HEK293 (cell line): Measurements from ENCODE around the gene RGS6.

Experiments
- CTCF ChIA-PET: fragments of 350-600 bp; formaldehyde crosslinking; extraction: SDS; loops from one replicate; lab custom pipeline; 2021; ENCODE audit warnings: antibody characterized with exemption; lab: Yijun Ruan, JAX
- POLR2A ChIA-PET: fragments of 300-600 bp; formaldehyde crosslinking; extraction: SDS; loops from one replicate; lab custom pipeline; 2020; ENCODE audit warnings: antibody characterized with exemption, inconsistent platforms; lab: Yijun Ruan, JAX
- H3K27ac ChIP-seq: fragments of 200-500 bp; sonication (Bioruptor generic); 2 replicates; pipeline ENCODE4 v1.5.1; 2014; ENCODE audit warnings: low read depth, low read length, control low read depth, inconsistent platforms; ENCODE audit errors: extremely low read depth
- H3K36me3 ChIP-seq, 2 experiments: fragments of 200-500 bp in 1 of 2; sonication (Bioruptor generic) in 1 of 2; 1 replicate in 1 of 2; 2 replicates in 1 of 2; pipeline ENCODE4 v1.5.1; 2014 to 2017; ENCODE audit warnings: inconsistent platforms in 2 of 2, low read length in 2 of 2; ENCODE audit not compliant: control insufficient read depth in 2 of 2, insufficient read depth in 1 of 2
- H3K4me1 ChIP-seq: fragments of 200-500 bp; sonication (Bioruptor generic); 2 replicates; pipeline ENCODE4 v1.5.1; 2014; ENCODE audit warnings: mild to moderate bottlenecking, low read length, inconsistent platforms; ENCODE audit not compliant: control insufficient read depth, insufficient read depth
- H3K4me3 ChIP-seq: 2 replicates; pipeline ENCODE4 v1.5.1; 2011; ENCODE audit warnings: low read depth, mild to moderate bottlenecking, control low read depth, low read length, moderate library complexity
- H3K9me3 ChIP-seq: fragments of 200-500 bp; sonication (Bioruptor generic); 2 replicates; pipeline ENCODE4 v1.5.1; 2014; ENCODE audit warnings: low read depth, low read length, inconsistent platforms; ENCODE audit not compliant: control insufficient read depth, insufficient read depth
- CTCF ChIP-seq: fragments of 450-650 bp; formaldehyde crosslinking; IDR thresholded peaks from 2 replicates; pipeline ENCODE4 v1.5.1; 2016; ENCODE audit warnings: missing biosample characterization, missing genetic modification characterization
- ELK4 ChIP-seq: IDR thresholded peaks from 2 replicates; pipeline ENCODE4 v1.6.1; 2011; ENCODE audit warnings: mild to moderate bottlenecking, low read depth, low read length, borderline replicate concordance
- FEZF1 ChIP-seq: fragments of 450-650 bp; formaldehyde crosslinking; IDR thresholded peaks from 2 replicates; pipeline ENCODE4 v1.5.1; 2016; ENCODE audit warnings: missing biosample characterization, missing genetic modification characterization
- HOXA7 ChIP-seq: sonication (generic); formaldehyde crosslinking; IDR thresholded peaks from 2 replicates; pipeline ENCODE4 v1.8.1; 2022; ENCODE audit warnings: missing genetic modification reagents, borderline replicate concordance
- KLF1 ChIP-seq: fragments of 450-650 bp; formaldehyde crosslinking; IDR thresholded peaks from 2 replicates; pipeline ENCODE4 v1.5.1; 2016; ENCODE audit warnings: missing biosample characterization, missing genetic modification characterization
- KLF7 ChIP-seq: fragments of 450-650 bp; formaldehyde crosslinking; IDR thresholded peaks from 2 replicates; pipeline ENCODE4 v1.5.1; 2016; ENCODE audit warnings: missing biosample characterization, missing genetic modification characterization, borderline replicate concordance
- KLF8 ChIP-seq: fragments of 450-650 bp; formaldehyde crosslinking; IDR thresholded peaks from 2 replicates; pipeline ENCODE4 v1.5.1; 2016; ENCODE audit warnings: missing biosample characterization, missing genetic modification characterization
- SALL2 ChIP-seq: fragments of 450-650 bp; formaldehyde crosslinking; IDR thresholded peaks from 2 replicates; pipeline ENCODE4 v1.5.0; 2017; ENCODE audit warnings: missing biosample characterization, mild to moderate bottlenecking, missing genetic modification characterization, borderline replicate concordance
- SETDB1 ChIP-seq: IDR thresholded peaks from one replicate; pipeline ENCODE4 v1.6.1; 2017; ENCODE audit warnings: mild to moderate bottlenecking, low read length, moderate library complexity, mixed read lengths; ENCODE audit not compliant: insufficient read length
- WT1 ChIP-seq: fragments of 450-650 bp; formaldehyde crosslinking; IDR thresholded peaks from 2 replicates; pipeline ENCODE4 v1.5.1; 2016; ENCODE audit warnings: missing biosample characterization, missing genetic modification characterization
- ZBTB17 ChIP-seq: fragments of 450-650 bp; formaldehyde crosslinking; IDR thresholded peaks from 2 replicates; pipeline ENCODE4 v1.5.1; 2016; ENCODE audit warnings: missing biosample characterization, missing genetic modification characterization
- ZFP69B ChIP-seq: fragments of 450-650 bp; formaldehyde crosslinking; IDR thresholded peaks from 2 replicates; pipeline ENCODE4 v1.5.1; 2016; ENCODE audit warnings: missing biosample characterization, missing genetic modification characterization
- ZNF10 ChIP-seq: fragments of 450-650 bp; formaldehyde crosslinking; IDR thresholded peaks from 2 replicates; pipeline ENCODE4 v1.5.1; 2017; ENCODE audit warnings: missing biosample characterization, missing genetic modification characterization
- ZNF148 ChIP-seq: fragments of 450-650 bp; formaldehyde crosslinking; IDR thresholded peaks from 2 replicates; pipeline ENCODE4 v1.5.0; 2017; ENCODE audit warnings: missing biosample characterization, missing genetic modification characterization, borderline replicate concordance
- ZNF239 ChIP-seq: fragments of 450-650 bp; formaldehyde crosslinking; IDR thresholded peaks from 2 replicates; pipeline ENCODE4 v1.5.1; 2016; ENCODE audit warnings: missing biosample characterization, missing genetic modification characterization
- ZNF341 ChIP-seq: fragments of 450-650 bp; formaldehyde crosslinking; IDR thresholded peaks from 2 replicates; pipeline ENCODE4; 2016; ENCODE audit warnings: low read depth, missing biosample characterization, missing genetic modification characterization
- ZNF549 ChIP-seq: fragments of 450-650 bp; IDR thresholded peaks from 2 replicates; pipeline ENCODE4 v1.5.1; 2018; ENCODE audit warnings: missing biosample characterization, missing genetic modification characterization, mild to moderate bottlenecking, inconsistent platforms, moderate library complexity
- ZNF555 ChIP-seq: fragments of 450-650 bp; formaldehyde crosslinking; conservative IDR thresholded peaks from 2 replicates; pipeline ENCODE4 v1.5.1; 2017; ENCODE audit warnings: missing biosample characterization, mild to moderate bottlenecking, missing genetic modification characterization, inconsistent platforms
- ZNF639 ChIP-seq: fragments of 450-650 bp; formaldehyde crosslinking; IDR thresholded peaks from 2 replicates; pipeline ENCODE4 v1.5.1; 2016; ENCODE audit warnings: missing biosample characterization, missing genetic modification characterization
- ZNF654 ChIP-seq: fragments of 450-650 bp; formaldehyde crosslinking; IDR thresholded peaks from 2 replicates; pipeline ENCODE4 v1.5.1; 2016; ENCODE audit warnings: low read depth, missing biosample characterization, missing genetic modification characterization
- ZNF704 ChIP-seq: fragments of 450-650 bp; formaldehyde crosslinking; IDR thresholded peaks from 2 replicates; pipeline ENCODE4 v1.5.1; 2016; ENCODE audit warnings: missing biosample characterization, missing genetic modification characterization
- ZNF747 ChIP-seq: fragments of 450-650 bp; formaldehyde crosslinking; IDR thresholded peaks from 2 replicates; pipeline ENCODE4 v1.5.1; 2016; ENCODE audit warnings: missing biosample characterization, missing genetic modification characterization
- ZSCAN18 ChIP-seq: fragments of 450-650 bp; formaldehyde crosslinking; IDR thresholded peaks from 2 replicates; pipeline ENCODE4 v1.5.1; 2016; ENCODE audit warnings: missing biosample characterization, missing genetic modification characterization

The RGS6 gene

GRCh38 chr14:72243309-72244293 lies 311.4 kb downstream of the RGS6 start (continued):
- TF ChIP-seq ELK4 (no peak), KLF8 (tag by site-specific recombination) (no peak), ZNF555 (tag by site-specific recombination) (no peak), ZSCAN18 (tag by site-specific recombination) (no peak), ZBTB17 (tag by site-specific recombination) (no peak), WT1 (tag by site-specific recombination) (no peak), ZNF704 (tag by site-specific recombination) (no peak)

- CTCF ChIA-PET = no interaction called here
- H3K9me3 ChIP-seq = no peaks in the 10 kb centered on the region
- no peak overlapping the region for H3K4me3 ChIP-seq
- H3K27ac ChIP-seq = no peak overlapping the region
- H3K4me1 ChIP-seq = no peaks in the 10 kb centered on the region
- no peaks in the 10 kb centered on the region for H3K36me3 ChIP-seq
- TF ChIP-seq HOXA7 (CRISPR knock-in tag) = no peak
- TF ChIP-seq SALL2 = no peak
- no peak for TF ChIP-seq ZNF10 (tag by site-specific recombination)
- no peak for TF ChIP-seq ZNF654
- no peak for TF ChIP-seq SETDB1
- TF ChIP-seq ZNF148 (tag by site-specific recombination) = no peak
- no peak for TF ChIP-seq ZNF239
- no peak for TF ChIP-seq FEZF1 (tag by site-specific recombination)
- TF ChIP-seq KLF1 (tag by site-specific recombination) = no peak
- TF ChIP-seq ZNF639 (tag by site-specific recombination) = no peak
- no peak for TF ChIP-seq ZNF549
- no peak for TF ChIP-seq ZFP69B (tag by site-specific recombination)
- TF ChIP-seq ZNF341 = no peak
- no peak for TF ChIP-seq KLF7
- no peak for TF ChIP-seq ZNF747 (tag by site-specific recombination)
- TF ChIP-seq CTCF (tag by site-specific recombination) = no peak
- POLR2A ChIA-PET = no interaction called here
Measured at GRCh38 chr14:72247896-72248465, 315.8 kb downstream of the RGS6 start.
